ENCODE results near the gene NOLC1.

- TF ChIP-seq CTCF (IDR thresholded peaks at IDR 0.05) = no peak
- no peak for TF ChIP-seq POLR2A (IDR thresholded peaks at IDR 0.05; ENCODE audit: low read depth)
These were observed 11.2 kb upstream of the NOLC1 start for GRCh38 chr10:102140913-102141540.
